Liver (tissue), 3 donors: ENCODE data around the gene KMT2A.

Source experiments
- ATF3 ChIP-seq: IDR thresholded peaks from 2 replicates; pipeline ENCODE4 v1.6.1; 2016; ENCODE audit warnings: antibody characterized with exemption
- CTCF ChIP-seq: fragments of 150-350 bp; IDR thresholded peaks from 2 replicates; pipeline ENCODE4 v1.5.1; 2017; ENCODE audit warnings: improper control_type of control experiment, low read depth, low read length; ENCODE audit not compliant: missing input control
- EGR1 ChIP-seq, 2 donors: IDR thresholded peaks; 2 replicates each; pipeline ENCODE4 v1.6.1; 2016 to 2018; ENCODE audit warnings: antibody characterized with exemption in 2 of 2, low read depth in 2 of 2
- FOXA1 ChIP-seq: IDR thresholded peaks from 2 replicates; pipeline ENCODE4 v1.6.1; 2016; ENCODE audit warnings: antibody characterized with exemption
- MAX ChIP-seq: IDR thresholded peaks from 2 replicates; pipeline ENCODE4 v1.6.1; 2016; ENCODE audit warnings: antibody characterized with exemption
- RXRA ChIP-seq, 2 donors: IDR thresholded peaks; 2 replicates each; pipeline ENCODE4 v1.6.1; 2017 to 2018; ENCODE audit warnings: antibody characterized with exemption in 2 of 2, mild to moderate bottlenecking in 1 of 2
- SP1 ChIP-seq: IDR thresholded peaks from 2 replicates; pipeline ENCODE4 v1.6.1; 2018; ENCODE audit warnings: antibody characterized with exemption, mild to moderate bottlenecking
- TAF1 ChIP-seq: conservative IDR thresholded peaks from 2 replicates; pipeline ENCODE4 v1.6.1; 2016; ENCODE audit warnings: antibody characterized with exemption, mild to moderate bottlenecking
- donor health status: healthy.
- donor health status: healthy.

- TF ChIP-seq CTCF (no peak), SP1 (no peak), TAF1 (no peak), EGR1 (IDR thresholded peaks at IDR 0.05; ENCODE audit: low read depth in 2 of 2) (no peak), FOXA1 (no peak), RXRA (IDR thresholded peaks at IDR 0.05) (no peak), ATF3 (no peak), MAX (no peak)
Observed at GRCh38 chr11:118427707-118428106, 8.6 kb upstream of the KMT2A start.
